Endothelial cell of umbilical vein (primary cell): Measurements from ENCODE around the gene SCYGR1.

Experiments
- CTCF ChIP-seq, 2 donors: IDR thresholded peaks; 1 replicate in 1 of 2; 2 replicates in 1 of 2; pipeline ENCODE4 v1.5.1; 2011; ENCODE audit warnings: low read length in 2 of 2, mild to moderate bottlenecking in 2 of 2, moderate library complexity in 2 of 2, control low read depth in 1 of 2, inconsistent platforms in 1 of 2, low read depth in 1 of 2; ENCODE audit not compliant: insufficient read depth in 1 of 2; ENCODE audit errors: extremely low read depth in 1 of 2
- EZH2 ChIP-seq: IDR thresholded peaks from 2 replicates; pipeline ENCODE4 v1.6.1; 2012; ENCODE audit warnings: borderline replicate concordance, low read depth, mild to moderate bottlenecking, moderate library complexity, low read length, inconsistent platforms; ENCODE audit not compliant: severe bottlenecking
- FOS ChIP-seq: IDR thresholded peaks from 2 replicates; pipeline ENCODE4 v1.6.1; 2011; ENCODE audit warnings: mild to moderate bottlenecking, low read length, moderate library complexity, borderline replicate concordance; ENCODE audit not compliant: insufficient read depth
- JUN ChIP-seq: IDR thresholded peaks from 2 replicates; pipeline ENCODE4 v1.6.1; 2011; ENCODE audit warnings: borderline replicate concordance, low read depth; ENCODE audit not compliant: insufficient read length, insufficient read depth
- MAX ChIP-seq: IDR thresholded peaks from 2 replicates; pipeline ENCODE4 v1.6.1; 2011; ENCODE audit not compliant: insufficient read depth, insufficient read length
- MYC ChIP-seq: IDR thresholded peaks from one replicate; pipeline ENCODE4 v1.6.1; 2011; ENCODE audit warnings: mild to moderate bottlenecking, low read depth, low read length
- POLR2A ChIP-seq: IDR thresholded peaks from 2 replicates; pipeline ENCODE4 v1.6.1; 2012; ENCODE audit warnings: low read depth, mild to moderate bottlenecking, control low read depth, low read length
- POLR2AphosphoS5 ChIP-seq: IDR thresholded peaks from 2 replicates; pipeline ENCODE4 v1.6.1; 2012; ENCODE audit warnings: low read depth, mild to moderate bottlenecking, control low read depth, low read length, moderate library complexity; ENCODE audit not compliant: insufficient read depth

GRCh38 chr2:227414846-227415245 lies 27.1 kb upstream of the SCYGR1 start:
- no peak for TF ChIP-seq CTCF (IDR thresholded peaks at IDR 0.05; ENCODE audit: extremely low read depth in 1 of 2, insufficient read depth in 1 of 2, low read depth in 1 of 2, low read length in 2 of 2)
- no peak for TF ChIP-seq MAX
- TF ChIP-seq POLR2A: no peak
- TF ChIP-seq POLR2AphosphoS5: no peak
- TF ChIP-seq EZH2: no peak
- no peak for TF ChIP-seq FOS
- no peak for TF ChIP-seq MYC
- TF ChIP-seq JUN: no peak
